PC-3 (cell line): Measurements from ENCODE around the gene ATG14. TPM values are rescaled to one million over a fixed set of nuclear protein-coding genes. Genes with fewer than 3 reads are reported as not detected.
A peak's percentile ranks its signal among the peaks of the same experiment; 100 is the strongest.

Experiments
- ATAC-seq: fragments of 200-7000 bp; cut with Tn5 transposase; 2 replicates; pipeline ENCODE4 v1.9.1; 2020; ENCODE audit warnings: mild to moderate bottlenecking, moderate library complexity
- BruUV-seq: library from RNA; stranded (reverse); fragments of 400-500 nt; replicated peaks from 2 replicates; lab custom pipeline; 2021; lab: Mats Ljungman, UMichigan
- CTCF ChIA-PET: fragments of 300-600 bp; sonication (Branson Sonifier 250); formaldehyde crosslinking; loops from one replicate; lab custom pipeline; 2022; ENCODE audit warnings: antibody characterized with exemption; lab: Charles Lee
- POLR2A ChIA-PET: fragments of 300-600 bp; sonication (Branson Sonifier 250); formaldehyde crosslinking; loops from one replicate; lab custom pipeline; 2022; ENCODE audit warnings: antibody characterized with exemption; ENCODE audit not compliant: unreplicated experiment; lab: Charles Lee
- DNase-seq: peaks from one replicate; pipeline ENCODE4 v3.0.0-alpha.2; 2015
- H2AFZ ChIP-seq: fragments of 300-600 bp; sonication (generic); 2 replicates; pipeline ENCODE4 v1.6.0; 2016; ENCODE audit warnings: antibody characterized with exemption, low read length
- H3F3A ChIP-seq: fragments of 300-600 bp; sonication (generic); one replicate; pipeline ENCODE4 v1.6.0; 2017; ENCODE audit warnings: antibody characterized with exemption, low read length, control low read depth, mild to moderate bottlenecking; ENCODE audit not compliant: unreplicated experiment
- H3K27ac ChIP-seq: fragments of 300-600 bp; sonication (generic); 2 replicates; pipeline ENCODE4 v1.5.1; 2016; ENCODE audit warnings: mild to moderate bottlenecking, low read length
- H3K27me3 ChIP-seq: fragments of 300-600 bp; sonication (generic); 2 replicates; pipeline ENCODE4 v1.6.1; 2016; ENCODE audit warnings: low read length, mixed read lengths
- H3K36me3 ChIP-seq: fragments of 300-600 bp; sonication (generic); 2 replicates; pipeline ENCODE4 v1.6.1; 2016; ENCODE audit warnings: low read depth, mixed run types, low read length, mixed read lengths
- H3K4me1 ChIP-seq: fragments of 300-600 bp; sonication (generic); 2 replicates; pipeline ENCODE4 v1.5.1; 2016; ENCODE audit warnings: low read length; ENCODE audit not compliant: insufficient read depth
- H3K4me2 ChIP-seq: fragments of 300-600 bp; sonication (generic); 2 replicates; pipeline ENCODE4 v1.6.0; 2016; ENCODE audit warnings: low read length
- H3K4me3 ChIP-seq: fragments of 300-600 bp; sonication (generic); 2 replicates; pipeline ENCODE4 v1.5.1; 2016; ENCODE audit warnings: mild to moderate bottlenecking, low read length, mixed read lengths
- H3K79me2 ChIP-seq: fragments of 300-600 bp; sonication (generic); 2 replicates; pipeline ENCODE4 v1.6.1; 2017; ENCODE audit warnings: low read length, mixed read lengths
- H3K9ac ChIP-seq: fragments of 300-600 bp; sonication (generic); 2 replicates; pipeline ENCODE4 v1.6.0; 2016; ENCODE audit warnings: mild to moderate bottlenecking, low read length
- H3K9me2 ChIP-seq: fragments of 300-600 bp; sonication (generic); replicated peaks from 2 replicates; pipeline ENCODE4 v1.6.1; 2016; ENCODE audit warnings: mixed run types, low read length, mixed read lengths
- H3K9me3 ChIP-seq: fragments of 300-600 bp; sonication (generic); 2 replicates; pipeline ENCODE4 v1.6.1; 2016; ENCODE audit warnings: low read length, mixed read lengths
- H4K20me1 ChIP-seq: fragments of 300-600 bp; sonication (generic); 2 replicates; pipeline ENCODE4 v1.6.1; 2016; ENCODE audit warnings: low read length, mixed read lengths
- EZH2 ChIP-seq: fragments of 300-600 bp; sonication (generic); IDR thresholded peaks from one replicate; pipeline ENCODE4 v1.6.1; 2017; ENCODE audit warnings: antibody characterized with exemption, mild to moderate bottlenecking, low read length; ENCODE audit not compliant: unreplicated experiment
- EZH2phosphoT487 ChIP-seq: fragments of 300-600 bp; sonication (generic); IDR thresholded peaks from 2 replicates; pipeline ENCODE4 v1.6.1; 2018; ENCODE audit warnings: mild to moderate bottlenecking, antibody characterized with exemption, low read length, borderline replicate concordance
- intact Hi-C: fragments of 100-400 bp; cut with micrococcal nuclease; formaldehyde crosslinking; loops from 2 replicates; pipeline ENCODE4 v1.9.0; 2023
- total RNA-seq: library from RNA; depleted of rRNA; stranded (reverse); fragments of >200 nt; gene quantifications from 2 replicates; pipeline ENCODE4 v1.2.3, GENCODE V29; 2014
- TF ChIP-seq, protein P1 (sequence below): fragments of 300-600 bp; sonication (generic); conservative IDR thresholded peaks from 2 replicates; pipeline ENCODE4 v1.5.1; 2017; ENCODE audit warnings: antibody characterized with exemption, low read depth, mild to moderate bottlenecking, low read length

ATG14 gene
- total RNA-seq, 1 experiment from 2014 or later: 20.2 TPM

DNA sequence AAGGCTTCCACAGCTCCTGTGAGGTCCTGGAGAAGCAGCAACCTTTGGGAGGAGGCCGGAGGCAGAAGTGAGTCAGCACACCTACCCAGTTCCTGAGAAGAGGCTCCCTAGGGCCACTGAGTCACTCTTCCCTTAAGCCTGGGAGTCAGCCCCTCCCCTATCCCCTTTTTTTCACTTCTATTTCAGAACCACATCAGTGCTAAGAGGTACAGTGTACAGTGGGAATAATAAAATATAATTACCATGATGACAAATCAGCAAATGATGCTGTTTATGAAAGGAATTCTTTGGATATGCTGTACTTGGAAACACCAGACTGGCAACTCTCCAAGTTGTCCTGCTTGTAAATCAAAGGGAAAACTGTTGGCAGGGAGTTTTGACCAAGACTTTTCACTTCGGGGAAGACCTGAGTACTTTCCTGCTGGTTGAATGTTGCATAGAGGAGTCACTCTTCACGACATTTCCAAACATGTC, 36.5 kb upstream of the ATG14 start:
- Histone ChIP-seq H3K9ac (peak overlapping the region; percentile 58), H3K27ac (peak overlapping the region; percentile 81), H3K36me3 (no peaks in the 10 kb centered on the region), H3K9me3 (no peaks in the 10 kb centered on the region), H3K27me3 (no peaks in the 10 kb centered on the region), H4K20me1 (no peaks in the 10 kb centered on the region), H3K4me1 (peaks cover 67% of the 10 kb centered on the region), H3K79me2 (no peaks in the 10 kb centered on the region), H2AFZ (peak overlapping the region; percentile 5; the same call in 1 of the 2 replicates), H3F3A (peaks cover 13% of the 10 kb centered on the region), H3K4me3 (peak overlapping the region; percentile 19; the same call in 1 of the 2 replicates), H3K4me2 (peak overlapping the region; percentile 72), H3K9me2 (no peaks in the 10 kb centered on the region)
- intact Hi-C loops: loop anchor here (1.0 to 5.0 kb wide), 4 partner anchors 11 to 1039 kb away; no protein-coding TSS in a partner anchor
- no TSS peak for BruUV-seq
- no peak for TF ChIP-seq EZH2
- TF ChIP-seq, protein P1, sequence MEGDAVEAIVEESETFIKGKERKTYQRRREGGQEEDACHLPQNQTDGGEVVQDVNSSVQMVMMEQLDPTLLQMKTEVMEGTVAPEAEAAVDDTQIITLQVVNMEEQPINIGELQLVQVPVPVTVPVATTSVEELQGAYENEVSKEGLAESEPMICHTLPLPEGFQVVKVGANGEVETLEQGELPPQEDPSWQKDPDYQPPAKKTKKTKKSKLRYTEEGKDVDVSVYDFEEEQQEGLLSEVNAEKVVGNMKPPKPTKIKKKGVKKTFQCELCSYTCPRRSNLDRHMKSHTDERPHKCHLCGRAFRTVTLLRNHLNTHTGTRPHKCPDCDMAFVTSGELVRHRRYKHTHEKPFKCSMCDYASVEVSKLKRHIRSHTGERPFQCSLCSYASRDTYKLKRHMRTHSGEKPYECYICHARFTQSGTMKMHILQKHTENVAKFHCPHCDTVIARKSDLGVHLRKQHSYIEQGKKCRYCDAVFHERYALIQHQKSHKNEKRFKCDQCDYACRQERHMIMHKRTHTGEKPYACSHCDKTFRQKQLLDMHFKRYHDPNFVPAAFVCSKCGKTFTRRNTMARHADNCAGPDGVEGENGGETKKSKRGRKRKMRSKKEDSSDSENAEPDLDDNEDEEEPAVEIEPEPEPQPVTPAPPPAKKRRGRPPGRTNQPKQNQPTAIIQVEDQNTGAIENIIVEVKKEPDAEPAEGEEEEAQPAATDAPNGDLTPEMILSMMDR: no peak
- TF ChIP-seq EZH2phosphoT487: no peak
- CTCF ChIA-PET: interaction anchor here (1.0 to 1.8 kb wide), 3 partner anchors 11 to 1027 kb away, joined by 3 to 9 read pairs (median 4); no protein-coding TSS in a partner anchor
- ATAC-seq (peak; percentile 85), DNase-seq (peak; percentile 100)
- POLR2A ChIA-PET: interaction anchor here (0.6 kb wide), 1 partner anchor 809 kb away, joined by 3 read pairs; no protein-coding TSS in a partner anchor

DNA sequence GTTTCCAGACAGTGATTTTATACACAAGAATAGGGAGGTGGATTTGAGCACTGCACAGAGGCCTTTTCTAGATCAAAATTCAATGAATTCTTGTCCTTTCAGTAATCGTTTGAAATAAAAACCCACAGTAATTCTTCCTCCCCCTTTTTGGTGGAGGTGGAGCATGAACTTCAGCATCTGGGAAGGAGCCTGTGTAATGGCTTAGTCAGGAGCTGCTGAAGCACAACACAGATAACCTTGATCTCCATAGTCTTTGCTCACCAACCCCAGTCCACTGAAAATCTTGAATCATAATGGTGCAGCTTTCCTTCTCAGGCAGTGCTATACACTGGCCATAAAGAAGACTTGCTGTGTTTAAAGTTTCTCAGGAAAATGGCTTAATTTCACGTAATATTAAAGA, 35.2 kb upstream of the ATG14 start:
- Histone ChIP-seq H3F3A (peaks cover 13% of the 10 kb centered on the region), H3K79me2 (no peaks in the 10 kb centered on the region), H3K4me3 (peak overlapping the region; percentile 22; the same call in 1 of the 2 replicates), H3K4me2 (peak overlapping the region; percentile 66), H2AFZ (peak overlapping the region; percentile 59), H3K9me2 (no peaks in the 10 kb centered on the region), H3K27me3 (no peaks in the 10 kb centered on the region), H3K9me3 (no peaks in the 10 kb centered on the region), H4K20me1 (no peaks in the 10 kb centered on the region), H3K36me3 (no peaks in the 10 kb centered on the region), H3K4me1 (peaks cover 60% of the 10 kb centered on the region), H3K9ac (peak overlapping the region; percentile 58), H3K27ac (peak overlapping the region; percentile 81)
- CTCF ChIA-PET: interaction anchor here (0.5 to 1.8 kb wide), 14 partner anchors 9 to 394 kb away, joined by 3 to 10 read pairs (median 4); partner anchors contain the start of gene KTN1
- TF ChIP-seq EZH2phosphoT487 (no peak), EZH2 (no peak)
- TF ChIP-seq, protein P1: no peak
- peak; percentile 96 for DNase-seq
- POLR2A ChIA-PET: interaction anchor here (0.7 to 1.0 kb wide), 2 partner anchors 69 to 133 kb away, joined by 3 to 6 read pairs; no protein-coding TSS in a partner anchor
- ATAC-seq: peak; percentile 42
- no TSS peak for BruUV-seq
- intact Hi-C loops: loop anchor here (1.0 to 5.0 kb wide), 6 partner anchors 125 to 1040 kb away; no protein-coding TSS in a partner anchor
